ENCODE results near the gene PHOX2A.
A peak's percentile ranks its signal among the peaks of the same experiment; 100 is the strongest.

The PHOX2A gene

GRCh38 chr11:72247584-72247983 lies 3.6 kb upstream of the PHOX2A start:
- DNase-seq: no peak

GRCh38 chr11:72245263-72245816 lies 1.4 kb upstream of the PHOX2A start:
- no peak for DNase-seq

DNA sequence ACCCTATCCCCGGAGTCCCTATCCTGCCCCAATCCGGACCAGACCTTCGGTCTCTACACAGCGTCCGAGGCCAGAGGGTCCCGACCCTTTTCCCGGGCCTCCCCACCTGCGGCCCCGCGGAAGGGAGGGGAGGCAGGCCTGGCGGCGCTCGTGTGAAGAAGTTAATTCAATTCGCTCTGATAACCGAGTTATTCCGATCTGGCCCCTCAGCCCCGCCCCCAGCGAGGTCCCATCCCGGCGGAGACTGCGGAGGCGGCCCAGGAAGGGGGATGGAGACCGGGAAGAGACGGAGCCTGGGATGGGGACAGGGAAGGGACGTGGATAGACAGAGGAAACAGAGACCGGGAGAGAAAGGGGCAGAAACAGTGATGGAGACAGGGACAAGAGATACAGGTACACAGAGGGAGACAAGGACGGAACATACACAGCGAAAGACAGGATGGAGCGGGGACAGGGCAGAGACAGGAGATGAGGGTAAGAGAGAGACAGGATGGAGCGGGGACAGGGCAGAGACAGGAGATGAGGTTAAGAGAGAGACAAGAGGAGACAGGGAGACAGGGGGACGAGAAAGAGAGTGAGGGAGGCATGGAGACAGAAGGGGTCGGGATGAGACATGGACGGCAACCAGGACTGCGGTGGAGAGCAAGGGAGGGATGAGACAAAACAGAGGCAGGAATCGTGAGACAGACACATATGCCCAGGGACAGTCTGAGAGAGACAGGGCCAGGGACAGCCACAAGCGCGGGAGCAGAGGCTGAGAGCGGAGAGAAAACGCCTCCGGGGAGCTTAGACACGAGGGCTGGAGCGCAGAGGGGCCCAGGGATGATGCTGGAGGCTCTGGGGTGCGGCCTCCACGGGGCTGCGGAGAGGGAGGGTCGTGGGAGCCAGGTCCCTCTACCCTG lies 636 bp upstream of the PHOX2A start:
- DNase-seq: no peak

- no peak for DNase-seq
Measured at GRCh38 chr11:72243173-72244059, 560 bp downstream of the PHOX2A start.

DNA sequence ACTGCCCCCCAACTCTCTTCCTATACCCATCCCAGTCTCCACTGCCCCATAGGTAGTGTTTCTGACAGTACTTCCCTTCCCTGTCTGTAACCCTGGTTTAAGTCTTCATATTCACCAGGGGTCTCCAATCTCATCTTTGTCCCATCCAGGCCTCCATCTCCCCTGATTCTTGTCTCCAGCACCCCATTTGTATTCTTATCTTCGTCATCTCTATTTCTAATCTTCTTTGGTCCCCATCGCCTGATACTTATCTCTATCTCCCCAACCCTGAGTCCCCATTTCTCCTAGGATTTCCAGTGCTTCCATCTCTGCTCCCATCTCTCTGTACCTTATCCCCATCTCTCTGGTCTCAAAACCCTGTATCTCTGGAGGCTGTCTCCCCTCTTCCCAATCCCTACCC lies 1.8 kb downstream of the PHOX2A start:
- DNase-seq: no peak

GRCh38 chr11:72241291-72241781 lies 2.6 kb downstream of the PHOX2A start:
- no peak for DNase-seq

- DNase-seq: no peak
Measured at GRCh38 chr11:72240461-72241290, 3.3 kb downstream of the PHOX2A start.

GRCh38 chr11:72239849-72240460 lies 4.0 kb downstream of the PHOX2A start:
- peak; percentile 61 for DNase-seq

- DNase-seq: peak; percentile 61
Measured at GRCh38 chr11:72239313-72239848, 4.6 kb downstream of the PHOX2A start.

DNA sequence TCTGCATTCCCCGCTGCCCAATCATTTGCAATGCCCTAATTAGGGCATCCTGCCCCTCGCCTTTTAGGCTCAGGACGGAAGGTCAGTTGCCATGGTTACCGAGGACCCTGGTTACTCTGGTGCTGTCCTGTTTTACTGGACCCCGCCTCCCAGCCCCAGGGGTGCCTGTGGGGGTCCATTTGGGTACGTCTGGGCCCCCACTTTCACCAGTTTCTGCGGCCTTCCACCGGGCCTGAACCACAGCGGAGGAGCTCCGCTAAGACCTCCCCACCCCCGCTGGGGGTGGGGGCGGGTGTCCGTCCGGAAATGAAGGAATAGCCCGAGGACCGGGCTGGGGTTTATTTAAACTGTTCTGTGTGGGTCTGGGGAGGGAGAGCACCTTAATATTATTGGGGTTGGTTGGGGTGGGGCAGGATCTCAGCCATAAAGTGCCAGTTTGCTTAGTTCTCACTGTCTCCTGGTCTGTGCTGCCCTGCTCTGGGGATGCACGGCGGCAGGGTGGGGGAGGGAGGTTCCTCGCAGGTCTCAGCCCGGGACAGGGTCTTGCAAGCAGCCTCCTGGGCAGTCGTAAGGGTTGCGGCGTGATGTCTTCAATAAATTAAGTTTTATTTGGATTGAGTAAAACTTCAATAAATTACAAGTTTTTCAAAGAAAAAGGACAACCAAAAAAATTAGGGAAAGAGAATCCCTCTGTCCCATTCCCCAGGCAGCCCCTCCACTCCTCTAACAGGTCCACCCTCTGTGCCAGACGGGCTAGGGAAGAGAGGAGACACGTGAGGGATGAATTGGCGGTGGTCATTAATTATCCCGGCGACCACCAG lies 5.3 kb downstream of the PHOX2A start:
- peak; percentile 22 for DNase-seq

- DNase-seq: peak; percentile 78
Measured at GRCh38 chr11:72238040-72238450, 5.9 kb downstream of the PHOX2A start.

GRCh38 chr11:72237112-72237931 lies 6.7 kb downstream of the PHOX2A start:
- DNase-seq: peak; percentile 58

- no peak for DNase-seq
Measured at GRCh38 chr11:72236774-72237111, 7.2 kb downstream of the PHOX2A start.

DNA sequence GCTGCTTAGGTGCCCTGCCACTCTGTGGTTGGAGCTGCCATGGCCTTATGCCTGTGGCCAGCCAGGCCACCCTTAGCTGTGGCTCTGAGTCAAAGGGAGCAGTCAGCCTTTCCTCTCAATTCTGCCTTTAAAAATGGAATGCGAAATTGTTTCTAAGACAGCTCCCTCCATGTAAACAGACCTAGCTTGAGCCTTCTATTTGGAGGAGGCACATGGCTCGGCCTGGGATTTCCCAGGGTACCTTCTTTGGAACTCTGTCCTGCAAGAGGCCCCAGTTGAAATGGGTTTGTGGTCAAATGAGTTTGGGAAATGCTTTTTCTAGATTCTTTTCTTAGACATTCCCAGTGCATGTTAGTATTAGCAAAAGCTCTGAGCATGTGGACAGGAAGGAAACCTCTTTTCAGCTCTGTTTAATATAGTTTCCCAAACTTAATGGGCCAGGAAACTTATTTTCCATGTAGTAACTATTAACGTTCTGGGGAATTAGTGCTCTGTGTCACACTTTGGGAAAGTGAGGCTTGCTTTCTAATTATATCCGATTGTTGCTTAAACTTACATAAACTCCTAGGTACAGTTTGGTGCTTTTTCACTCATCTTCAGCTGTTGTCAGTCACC lies 7.8 kb downstream of the PHOX2A start:
- DNase-seq: peak; percentile 27

DNA sequence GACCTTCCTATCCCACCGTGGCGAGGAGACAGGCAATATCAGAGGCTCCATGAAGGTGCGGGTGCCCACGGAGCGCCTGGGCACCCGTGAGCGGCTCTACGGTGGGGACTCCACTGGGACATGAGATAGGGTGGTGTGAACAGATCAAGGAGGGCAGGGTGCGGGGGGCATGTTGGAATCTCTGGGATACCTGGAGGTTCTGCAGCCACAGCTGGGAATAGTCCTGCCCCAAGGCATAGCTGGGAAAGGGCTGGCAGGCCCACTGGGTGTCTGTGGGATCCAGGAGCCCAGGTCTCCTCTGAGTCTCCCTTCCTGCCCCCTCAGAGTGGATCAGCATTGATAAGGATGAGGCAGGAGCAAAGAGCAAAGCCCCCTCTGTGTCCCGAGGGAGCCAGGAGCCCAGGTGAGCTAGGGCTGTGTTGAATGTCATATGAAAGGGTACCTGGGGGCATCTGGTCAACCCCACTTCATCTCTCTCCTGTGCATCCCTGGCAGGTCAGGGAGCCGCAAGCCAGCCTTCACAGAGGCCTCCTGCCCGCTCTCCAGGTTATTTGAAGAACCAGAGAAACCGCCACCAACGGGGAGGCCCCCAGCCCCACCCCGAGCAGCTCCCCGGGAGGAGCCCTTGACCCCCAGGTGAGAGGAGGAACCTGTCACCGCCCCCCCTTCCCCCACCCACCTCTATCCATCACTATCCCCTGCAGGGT lies 8.5 kb downstream of the PHOX2A start:
- peak; percentile 49 for DNase-seq

DNA sequence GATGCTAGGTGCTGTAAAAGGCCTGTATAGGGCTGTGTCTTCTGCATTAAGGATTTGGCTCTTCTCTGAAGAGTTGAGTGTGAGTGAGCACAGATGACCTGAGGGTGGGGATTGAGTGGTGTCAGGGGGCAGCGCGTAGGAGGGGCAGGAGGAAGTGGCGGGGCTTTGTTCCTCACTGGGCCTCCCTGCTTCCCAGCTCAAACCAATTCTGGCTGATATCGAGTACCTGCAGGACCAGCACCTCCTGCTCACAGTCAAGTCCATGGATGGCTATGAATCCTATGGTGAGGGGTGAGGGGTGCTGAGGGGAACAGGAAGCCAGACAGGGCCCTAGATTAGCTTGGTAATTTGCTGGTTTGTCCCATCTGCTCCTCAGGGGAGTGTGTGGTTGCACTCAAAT lies 9.1 kb downstream of the PHOX2A start:
- peak; percentile 44 for DNase-seq

GRCh38 chr11:72234514-72234830 lies 9.5 kb downstream of the PHOX2A start:
- peak; percentile 3 for DNase-seq

- DNase-seq: peak; percentile 21
Measured at GRCh38 chr11:72233773-72234513, 10.0 kb downstream of the PHOX2A start.

All from activated effector memory CD4-positive, alpha-beta T cell treated with anti-CD3 and anti-CD28 coated beads, Interleukin-2, amount 50 U/mL, for 16 hours (primary cell).